ENCODE measurements around the gene C1R.

Gene C1R

GRCh38 chr12:7092229-7092985, at the start of gene C1R:
C1R (minus strand) TSS chr12:7092445; CDS start chr12:7092388, 57 bp downstream.
- peak in 2 of 3 experiments; percentile 21 to 52 for DNase-seq (ENCODE audit: low read depth in 2 of 3, low spot score in 2 of 3)

GRCh38 chr12:7141351-7142005, 49.2 kb upstream of the C1R start:
- DNase-seq (ENCODE audit: low read depth in 2 of 3, low spot score in 2 of 3), result no peak

GRCh38 chr12:7139200-7139599, 47.0 kb upstream of the C1R start:
- DNase-seq (ENCODE audit: low read depth in 2 of 3, low spot score in 2 of 3), result no peak

- DNase-seq (ENCODE audit: low read depth in 2 of 3, low spot score in 2 of 3), result no peak
These were observed 45.7 kb upstream of the C1R start for GRCh38 chr12:7137908-7138307.

GRCh38 chr12:7136676-7137075, 44.4 kb upstream of the C1R start:
- DNase-seq (ENCODE audit: low read depth in 2 of 3, low spot score in 2 of 3), result no peak

GRCh38 chr12:7136071-7136470, 43.8 kb upstream of the C1R start:
- no peak for DNase-seq (ENCODE audit: low read depth in 2 of 3, low spot score in 2 of 3)

- no peak for DNase-seq (ENCODE audit: low read depth in 2 of 3, low spot score in 2 of 3)
These were observed 42.3 kb upstream of the C1R start for GRCh38 chr12:7134396-7135166.

GRCh38 chr12:7131502-7131866, 39.2 kb upstream of the C1R start:
- DNase-seq (ENCODE audit: low read depth in 2 of 3, low spot score in 2 of 3), result no peak

- peak; percentile 19 to 38 (median 22) for DNase-seq (ENCODE audit: low read depth in 2 of 3, low spot score in 2 of 3)
These were observed 38.7 kb upstream of the C1R start for GRCh38 chr12:7130701-7131501.

GRCh38 chr12:7129872-7130691, 37.8 kb upstream of the C1R start, which contains the start of gene CLSTN3:
CLSTN3 (plus strand) TSS chr12:7130371; CDS start chr12:7130649, 278 bp downstream.
- peak; percentile 54 to 74 (median 69) for DNase-seq (ENCODE audit: low read depth in 2 of 3, low spot score in 2 of 3)

GRCh38 chr12:7129287-7129871, 37.1 kb upstream of the C1R start:
- no peak for DNase-seq (ENCODE audit: low read depth in 2 of 3, low spot score in 2 of 3)

GRCh38 chr12:7128681-7129286, 36.5 kb upstream of the C1R start, which contains the start of gene RBP5:
RBP5 (minus strand) TSS chr12:7128889; CDS start chr12:7128775, 114 bp downstream.
- no peak for DNase-seq (ENCODE audit: low read depth in 2 of 3, low spot score in 2 of 3)

- no peak for DNase-seq (ENCODE audit: low read depth in 2 of 3, low spot score in 2 of 3)
These were observed 35.8 kb upstream of the C1R start for GRCh38 chr12:7127916-7128626.

GRCh38 chr12:7125632-7126227, 33.5 kb upstream of the C1R start:
- no peak for DNase-seq (ENCODE audit: low read depth in 2 of 3, low spot score in 2 of 3)

GRCh38 chr12:7123806-7124522, 31.7 kb upstream of the C1R start:
- no peak for DNase-seq (ENCODE audit: low read depth in 2 of 3, low spot score in 2 of 3)

GRCh38 chr12:7122811-7123769, 30.8 kb upstream of the C1R start:
- DNase-seq (ENCODE audit: low read depth in 2 of 3, low spot score in 2 of 3), result no peak
